Glutamatergic neuron (in vitro differentiated cells): Measurements from ENCODE around the gene GPR45. TPM values are rescaled to one million over a fixed set of nuclear protein-coding genes. Genes with fewer than 3 reads are reported as not detected.

Experiments used
- DNase-seq: peaks from one replicate; pipeline ENCODE4 v3.0.0; 2022
- H3K27ac Mint-ChIP-seq: one replicate; pipeline ENCODE4 v1.8.0; 2020; ENCODE audit warnings: mild to moderate bottlenecking, mixed read lengths, inconsistent platforms; ENCODE audit not compliant: unreplicated experiment
- H3K27me3 Mint-ChIP-seq: one replicate; pipeline ENCODE4 v1.8.0; 2020; ENCODE audit warnings: mild to moderate bottlenecking, moderate library complexity, mixed read lengths, inconsistent platforms; ENCODE audit not compliant: unreplicated experiment
- H3K36me3 Mint-ChIP-seq: one replicate; pipeline ENCODE4 v1.8.0; 2020; ENCODE audit warnings: mild to moderate bottlenecking, mixed read lengths, inconsistent platforms; ENCODE audit not compliant: unreplicated experiment
- H3K4me1 Mint-ChIP-seq: one replicate; pipeline ENCODE4 v1.8.0; 2020; ENCODE audit warnings: mild to moderate bottlenecking, low read depth, mixed read lengths, inconsistent platforms; ENCODE audit not compliant: unreplicated experiment
- H3K4me3 Mint-ChIP-seq: one replicate; pipeline ENCODE4 v1.8.0; 2020; ENCODE audit warnings: mild to moderate bottlenecking, mixed read lengths, inconsistent platforms; ENCODE audit not compliant: unreplicated experiment
- H3K9me3 Mint-ChIP-seq: one replicate; pipeline ENCODE4 v1.8.0; 2020; ENCODE audit warnings: mild to moderate bottlenecking, moderate library complexity, mixed read lengths, inconsistent platforms; ENCODE audit not compliant: unreplicated experiment
- total RNA-seq: library from RNA; stranded (reverse); fragmentation: NEBNext Ultra II Directional; extraction: Animal tissue kit (Norgen Biotek cat#: 25700); gene quantifications from one replicate; pipeline ENCODE4 v1.2.1, GENCODE V29; 2021; ENCODE audit not compliant: unreplicated experiment
- TF ChIP-seq, protein P1 (sequence below): fragments of 200-600 bp; sonication (generic); IDR thresholded peaks from one replicate; pipeline ENCODE4 v1.5.0; 2021; ENCODE audit not compliant: partially characterized antibody, unreplicated experiment

The GPR45 gene
- total RNA-seq, 1 donor from 2014 or later, result 0.44 TPM

DNA sequence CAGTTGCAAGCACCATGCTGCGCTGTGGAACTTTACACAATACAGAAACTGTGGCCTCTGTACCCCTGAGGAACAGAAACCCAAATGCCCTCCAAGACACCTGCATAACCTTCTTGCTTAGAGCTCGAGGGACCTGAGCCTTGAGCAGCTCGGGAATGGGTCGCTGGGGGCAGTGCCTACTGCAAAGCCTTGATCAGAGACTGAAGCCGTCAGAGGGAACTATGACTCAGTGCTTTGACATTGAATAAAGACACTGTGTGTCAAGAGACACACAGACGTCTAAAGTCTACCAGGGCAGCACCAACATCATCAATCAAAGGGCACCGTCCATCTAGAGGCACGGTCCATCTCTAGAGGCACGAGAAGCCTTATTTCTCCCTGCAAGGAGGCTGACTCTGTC lies 30.6 kb downstream of the GPR45 start:
- Mint-ChIP-seq H3K9me3 (no peaks in the 10 kb centered on the region), H3K27ac (no peak overlapping the region), H3K4me1 (peaks cover 6% of the 10 kb centered on the region), H3K4me3 (no peak overlapping the region), H3K36me3 (no peaks in the 10 kb centered on the region), H3K27me3 (peaks cover 4% of the 10 kb centered on the region)
- TF ChIP-seq, protein P1, sequence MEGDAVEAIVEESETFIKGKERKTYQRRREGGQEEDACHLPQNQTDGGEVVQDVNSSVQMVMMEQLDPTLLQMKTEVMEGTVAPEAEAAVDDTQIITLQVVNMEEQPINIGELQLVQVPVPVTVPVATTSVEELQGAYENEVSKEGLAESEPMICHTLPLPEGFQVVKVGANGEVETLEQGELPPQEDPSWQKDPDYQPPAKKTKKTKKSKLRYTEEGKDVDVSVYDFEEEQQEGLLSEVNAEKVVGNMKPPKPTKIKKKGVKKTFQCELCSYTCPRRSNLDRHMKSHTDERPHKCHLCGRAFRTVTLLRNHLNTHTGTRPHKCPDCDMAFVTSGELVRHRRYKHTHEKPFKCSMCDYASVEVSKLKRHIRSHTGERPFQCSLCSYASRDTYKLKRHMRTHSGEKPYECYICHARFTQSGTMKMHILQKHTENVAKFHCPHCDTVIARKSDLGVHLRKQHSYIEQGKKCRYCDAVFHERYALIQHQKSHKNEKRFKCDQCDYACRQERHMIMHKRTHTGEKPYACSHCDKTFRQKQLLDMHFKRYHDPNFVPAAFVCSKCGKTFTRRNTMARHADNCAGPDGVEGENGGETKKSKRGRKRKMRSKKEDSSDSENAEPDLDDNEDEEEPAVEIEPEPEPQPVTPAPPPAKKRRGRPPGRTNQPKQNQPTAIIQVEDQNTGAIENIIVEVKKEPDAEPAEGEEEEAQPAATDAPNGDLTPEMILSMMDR, result no peak
- no peak for DNase-seq

DNA sequence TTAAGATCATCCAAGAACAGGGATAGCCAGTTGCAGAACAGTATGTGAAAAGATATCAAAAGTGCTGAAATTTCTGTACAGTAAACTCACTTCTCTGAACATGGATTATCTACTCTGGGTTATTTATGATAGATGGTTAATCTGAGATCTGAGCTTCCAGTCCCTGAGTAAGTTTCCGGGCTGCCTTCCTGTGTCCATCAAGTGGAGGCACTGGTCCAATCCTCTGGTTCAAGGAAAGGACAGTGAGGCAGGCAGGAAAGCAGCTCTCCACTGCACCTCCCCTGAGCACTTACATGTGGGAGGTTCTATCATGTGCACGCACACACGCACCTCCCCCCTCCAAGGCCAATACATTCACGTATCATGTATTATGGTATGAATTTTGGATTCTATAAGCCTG lies 32.5 kb downstream of the GPR45 start:
- H3K27me3 Mint-ChIP-seq, result peaks cover 4% of the 10 kb centered on the region
- H3K36me3 Mint-ChIP-seq, result no peaks in the 10 kb centered on the region
- no peak overlapping the region for H3K27ac Mint-ChIP-seq
- H3K4me1 Mint-ChIP-seq, result peaks cover 6% of the 10 kb centered on the region
- H3K9me3 Mint-ChIP-seq, result no peaks in the 10 kb centered on the region
- TF ChIP-seq, protein P1, result no peak
- no peak for DNase-seq
- H3K4me3 Mint-ChIP-seq, result no peak overlapping the region

GRCh38 chr2:105278654-105279053 lies 37.1 kb downstream of the GPR45 start:
- Mint-ChIP-seq H3K27ac (no peak overlapping the region), H3K27me3 (peaks cover 2% of the 10 kb centered on the region), H3K4me1 (no peaks in the 10 kb centered on the region), H3K4me3 (no peak overlapping the region), H3K36me3 (no peaks in the 10 kb centered on the region), H3K9me3 (no peaks in the 10 kb centered on the region)
- no peak for DNase-seq
- TF ChIP-seq, protein P1, result no peak

GRCh38 chr2:105279126-105279525 lies 37.6 kb downstream of the GPR45 start:
- H3K27ac Mint-ChIP-seq, result no peak overlapping the region
- H3K27me3 Mint-ChIP-seq, result peaks cover 2% of the 10 kb centered on the region
- TF ChIP-seq, protein P1, result no peak
- no peaks in the 10 kb centered on the region for H3K4me1 Mint-ChIP-seq
- H3K36me3 Mint-ChIP-seq, result no peaks in the 10 kb centered on the region
- no peak for DNase-seq
- H3K4me3 Mint-ChIP-seq, result no peak overlapping the region
- no peaks in the 10 kb centered on the region for H3K9me3 Mint-ChIP-seq

DNA sequence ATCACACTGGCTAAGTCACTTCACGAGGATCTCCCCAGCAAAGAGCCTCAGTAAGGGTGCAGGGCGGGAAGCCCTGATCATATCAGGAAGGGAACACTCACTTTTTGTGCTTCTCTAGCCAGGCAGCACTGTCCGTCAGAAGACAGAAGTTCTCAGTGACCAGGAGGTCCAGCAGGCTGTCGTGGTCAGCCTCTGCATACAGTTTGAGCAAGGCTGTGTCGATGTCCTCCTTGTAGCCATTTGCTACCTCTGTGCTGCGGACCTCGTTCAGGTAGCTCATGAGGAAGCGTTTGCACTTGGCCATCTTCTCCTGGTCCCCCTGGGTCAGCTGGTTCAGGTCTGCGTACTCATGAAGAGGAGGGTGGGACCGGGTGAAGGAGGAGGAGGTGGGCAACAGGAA lies 38.7 kb downstream of the GPR45 start:
- no peak overlapping the region for H3K4me3 Mint-ChIP-seq
- no peaks in the 10 kb centered on the region for H3K4me1 Mint-ChIP-seq
- peaks cover 2% of the 10 kb centered on the region for H3K27me3 Mint-ChIP-seq
- DNase-seq, result no peak
- H3K9me3 Mint-ChIP-seq, result no peaks in the 10 kb centered on the region
- TF ChIP-seq, protein P1, result no peak
- H3K27ac Mint-ChIP-seq, result no peak overlapping the region
- no peaks in the 10 kb centered on the region for H3K36me3 Mint-ChIP-seq
